Astrocyte (in vitro differentiated cells and primary cell): ENCODE results near the gene SDE2. TPM values are rescaled to one million over a fixed set of nuclear protein-coding genes. Genes with fewer than 3 reads are reported as not detected.

ENCODE experiments used
- DNase-seq: peaks from one replicate; pipeline ENCODE4 v3.0.0-alpha.2; 2010; ENCODE audit warnings: low read depth
- FAIRE-seq: peaks from 2 replicates; lab custom pipeline; 2011; peaks lifted over from hg19 to GRCh38; lab: Jason Lieb, UNC
- H2AFZ ChIP-seq: 2 replicates; pipeline ENCODE4 v1.6.0; 2012; ENCODE audit warnings: low read depth, low read length, inconsistent platforms
- H3K27ac ChIP-seq: 2 replicates; pipeline ENCODE4 v1.5.1; 2011; ENCODE audit warnings: low read depth, low read length, inconsistent platforms
- H3K27me3 ChIP-seq: 2 replicates; pipeline ENCODE4 v1.6.0; 2011; ENCODE audit warnings: low read length, inconsistent platforms; ENCODE audit not compliant: insufficient read depth
- H3K36me3 ChIP-seq: 2 replicates; pipeline ENCODE4 v1.5.1; 2011; ENCODE audit warnings: low read length, inconsistent platforms; ENCODE audit not compliant: insufficient read depth
- H3K4me1 ChIP-seq: 2 replicates; pipeline ENCODE4 v1.5.1; 2011; ENCODE audit warnings: low read length, inconsistent platforms; ENCODE audit not compliant: insufficient read depth
- H3K4me2 ChIP-seq: 2 replicates; pipeline ENCODE4 v1.6.0; 2012; ENCODE audit warnings: low read length, inconsistent platforms
- H3K4me3 ChIP-seq: 2 replicates; pipeline ENCODE4 v1.5.1; 2011; ENCODE audit warnings: low read depth, mild to moderate bottlenecking, low read length, inconsistent platforms; ENCODE audit not compliant: insufficient read depth
- H3K79me2 ChIP-seq: 2 replicates; pipeline ENCODE4 v1.6.0; 2012; ENCODE audit warnings: mild to moderate bottlenecking, low read length, inconsistent platforms; ENCODE audit not compliant: insufficient read depth
- H3K9ac ChIP-seq: 2 replicates; pipeline ENCODE4 v1.6.0; 2012; ENCODE audit warnings: mild to moderate bottlenecking, low read length, inconsistent platforms
- H3K9me3 ChIP-seq: 2 replicates; pipeline ENCODE4 v1.5.1; 2012; ENCODE audit warnings: low read depth, mild to moderate bottlenecking, low read length, inconsistent platforms; ENCODE audit not compliant: insufficient read depth
- H4K20me1 ChIP-seq: 2 replicates; pipeline ENCODE4 v1.6.0; 2012; ENCODE audit warnings: low read length, inconsistent platforms; ENCODE audit not compliant: insufficient read depth
- H3K27ac Mint-ChIP-seq: one replicate; pipeline ENCODE4 v1.8.0; 2021; ENCODE audit warnings: mild to moderate bottlenecking, mixed read lengths; ENCODE audit not compliant: unreplicated experiment
- H3K27me3 Mint-ChIP-seq: one replicate; pipeline ENCODE4 v1.8.0; 2021; ENCODE audit warnings: low read depth, mixed read lengths; ENCODE audit not compliant: unreplicated experiment
- H3K36me3 Mint-ChIP-seq: one replicate; pipeline ENCODE4 v1.8.0; 2021; ENCODE audit warnings: low read depth, mixed read lengths; ENCODE audit not compliant: unreplicated experiment
- H3K4me1 Mint-ChIP-seq: one replicate; pipeline ENCODE4 v1.8.0; 2021; ENCODE audit warnings: low read depth, mixed read lengths; ENCODE audit not compliant: unreplicated experiment
- H3K4me3 Mint-ChIP-seq: one replicate; pipeline ENCODE4 v1.8.0; 2021; ENCODE audit warnings: mild to moderate bottlenecking, moderate library complexity, mixed read lengths; ENCODE audit not compliant: unreplicated experiment
- H3K9me3 Mint-ChIP-seq: one replicate; pipeline ENCODE4 v1.8.0; 2021; ENCODE audit warnings: mild to moderate bottlenecking, mixed read lengths; ENCODE audit not compliant: unreplicated experiment
- EZH2 ChIP-seq: IDR thresholded peaks from 2 replicates; pipeline ENCODE4 v1.6.1; 2012; ENCODE audit warnings: mild to moderate bottlenecking, low read length, inconsistent platforms; ENCODE audit not compliant: insufficient read depth
- total RNA-seq: library from RNA; stranded (reverse); gene quantifications from 2 replicates; pipeline ENCODE4 v1.2.1, GENCODE V29; 2021
- TF ChIP-seq, protein P1 (sequence below): IDR thresholded peaks from 2 replicates; pipeline ENCODE4 v1.5.1; 2011; ENCODE audit warnings: low read depth, mild to moderate bottlenecking, inconsistent platforms, low read length, moderate library complexity; ENCODE audit not compliant: insufficient read depth

SDE2 gene
- total RNA-seq, 1 donor from 2014 or later, result 25.3 TPM

DNA sequence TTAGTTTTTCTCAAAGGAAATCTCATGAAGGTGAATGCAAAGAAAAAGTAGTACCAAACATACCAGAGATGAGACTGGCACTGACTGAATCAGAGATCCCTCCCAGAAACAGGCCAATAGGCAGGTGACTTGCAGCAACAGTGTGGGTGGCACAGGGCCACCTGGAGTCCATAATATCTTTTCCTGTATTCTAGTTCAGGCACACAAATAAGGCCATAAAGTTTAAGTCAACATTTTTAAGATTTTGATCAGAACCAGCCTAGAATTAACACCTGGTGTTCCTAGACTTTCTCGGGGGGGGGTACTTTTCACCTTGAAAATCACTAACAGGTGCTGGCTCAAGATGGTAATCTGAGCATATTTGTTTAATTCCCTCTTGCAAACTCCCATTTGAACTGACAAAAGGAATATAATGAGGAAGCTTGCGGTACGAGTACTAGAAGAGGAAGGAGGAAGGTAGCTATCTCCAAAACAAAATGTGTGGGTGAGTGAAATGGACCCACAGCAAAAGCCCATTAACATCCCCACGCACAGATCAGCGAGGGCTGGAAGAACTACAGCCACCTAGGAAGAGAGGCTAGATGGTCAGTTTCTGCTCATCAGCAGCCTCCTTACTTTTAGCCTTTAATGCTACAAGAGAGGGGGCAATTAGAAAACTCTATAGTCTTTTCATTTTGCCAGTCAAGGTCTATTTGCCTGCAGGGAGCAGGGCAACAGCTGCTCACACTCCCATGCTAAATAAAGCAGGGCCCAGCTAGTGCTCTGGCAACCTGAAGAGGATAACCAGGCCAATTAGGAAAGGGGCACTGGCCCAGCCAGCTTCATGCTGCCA is 18.9 kb downstream of the SDE2 start:
- H3K79me2 ChIP-seq, result no peaks in the 10 kb centered on the region
- H3K36me3 ChIP-seq, result peaks cover 19% of the 10 kb centered on the region
- Mint-ChIP-seq H3K9me3 (peaks cover 5% of the 10 kb centered on the region), H3K27me3 (no peaks in the 10 kb centered on the region), H3K27ac (no peak overlapping the region), H3K4me3 (no peak overlapping the region), H3K36me3 (peaks cover 19% of the 10 kb centered on the region), H3K4me1 (peaks cover 3% of the 10 kb centered on the region)
- no peak overlapping the region for H3K4me2 ChIP-seq
- peaks cover 5% of the 10 kb centered on the region for H4K20me1 ChIP-seq
- no peak overlapping the region for H3K4me3 ChIP-seq
- FAIRE-seq (no peak), DNase-seq (no peak)
- H3K9me3 ChIP-seq, result no peaks in the 10 kb centered on the region
- no peak overlapping the region for H3K9ac ChIP-seq
- H3K27me3 ChIP-seq, result no peaks in the 10 kb centered on the region
- H3K4me1 ChIP-seq, result no peaks in the 10 kb centered on the region
- no peak overlapping the region for H3K27ac ChIP-seq
- no peak for TF ChIP-seq EZH2
- TF ChIP-seq, protein P1, sequence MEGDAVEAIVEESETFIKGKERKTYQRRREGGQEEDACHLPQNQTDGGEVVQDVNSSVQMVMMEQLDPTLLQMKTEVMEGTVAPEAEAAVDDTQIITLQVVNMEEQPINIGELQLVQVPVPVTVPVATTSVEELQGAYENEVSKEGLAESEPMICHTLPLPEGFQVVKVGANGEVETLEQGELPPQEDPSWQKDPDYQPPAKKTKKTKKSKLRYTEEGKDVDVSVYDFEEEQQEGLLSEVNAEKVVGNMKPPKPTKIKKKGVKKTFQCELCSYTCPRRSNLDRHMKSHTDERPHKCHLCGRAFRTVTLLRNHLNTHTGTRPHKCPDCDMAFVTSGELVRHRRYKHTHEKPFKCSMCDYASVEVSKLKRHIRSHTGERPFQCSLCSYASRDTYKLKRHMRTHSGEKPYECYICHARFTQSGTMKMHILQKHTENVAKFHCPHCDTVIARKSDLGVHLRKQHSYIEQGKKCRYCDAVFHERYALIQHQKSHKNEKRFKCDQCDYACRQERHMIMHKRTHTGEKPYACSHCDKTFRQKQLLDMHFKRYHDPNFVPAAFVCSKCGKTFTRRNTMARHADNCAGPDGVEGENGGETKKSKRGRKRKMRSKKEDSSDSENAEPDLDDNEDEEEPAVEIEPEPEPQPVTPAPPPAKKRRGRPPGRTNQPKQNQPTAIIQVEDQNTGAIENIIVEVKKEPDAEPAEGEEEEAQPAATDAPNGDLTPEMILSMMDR, result no peak
- no peak overlapping the region for H2AFZ ChIP-seq

DNA sequence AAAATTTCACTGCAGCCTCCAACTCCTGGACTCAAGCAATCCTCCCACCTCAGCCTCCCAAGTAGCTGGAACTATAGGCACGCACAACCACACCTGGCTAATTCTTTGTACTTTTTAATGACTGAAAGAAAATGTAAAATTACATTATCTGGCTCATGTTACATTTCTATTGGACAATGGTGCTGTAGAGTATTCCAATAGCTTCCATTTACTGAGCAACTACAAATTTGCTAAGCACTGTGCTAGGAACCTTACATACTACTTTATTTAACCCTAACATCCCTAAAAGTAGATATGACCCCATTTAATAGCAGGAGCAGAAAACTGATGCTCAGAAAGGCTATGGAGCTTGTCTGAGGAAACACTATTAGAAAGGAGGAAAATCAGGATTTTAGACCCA is 19.7 kb downstream of the SDE2 start:
- Histone ChIP-seq H3K4me1 (no peaks in the 10 kb centered on the region), H3K9ac (no peak overlapping the region), H3K27me3 (no peaks in the 10 kb centered on the region), H3K9me3 (no peaks in the 10 kb centered on the region), H3K4me2 (no peak overlapping the region), H3K79me2 (no peaks in the 10 kb centered on the region), H3K36me3 (peaks cover 12% of the 10 kb centered on the region), H3K27ac (no peak overlapping the region), H4K20me1 (peaks cover 5% of the 10 kb centered on the region), H3K4me3 (no peak overlapping the region), H2AFZ (no peak overlapping the region)
- no peak for FAIRE-seq
- peaks cover 3% of the 10 kb centered on the region for H3K4me1 Mint-ChIP-seq
- no peak overlapping the region for H3K4me3 Mint-ChIP-seq
- H3K27ac Mint-ChIP-seq, result no peak overlapping the region
- H3K27me3 Mint-ChIP-seq, result no peaks in the 10 kb centered on the region
- peaks cover 19% of the 10 kb centered on the region for H3K36me3 Mint-ChIP-seq
- TF ChIP-seq, protein P1, result no peak
- no peak for DNase-seq
- peaks cover 5% of the 10 kb centered on the region for H3K9me3 Mint-ChIP-seq
